ENCODE results near the gene IQCM.

IQCM gene

GRCh38 chr4:149631629-149632028 is 184.0 kb downstream of the IQCM start:
- H3K18ac ChIP-seq (ENCODE audit: low read depth in 1 of 2, low read length in 2 of 2): no peak overlapping the region
- H4K8ac ChIP-seq (ENCODE audit: low read length): no peak overlapping the region

GRCh38 chr4:149630064-149630463 is 185.6 kb downstream of the IQCM start:
- H3K4me1 ChIP-seq (ENCODE audit: control insufficient read depth, insufficient read depth, low read depth, low read length): no peaks in the 10 kb centered on the region
- H3K79me1 ChIP-seq (replicated peaks; ENCODE audit: low read length, poor library complexity, severe bottlenecking): no peaks in the 10 kb centered on the region
- H2BK120ac ChIP-seq (ENCODE audit: low read depth, low read length): no peak overlapping the region
- H3K9me3 ChIP-seq (ENCODE audit: control insufficient read depth, low read length): peaks cover 33% of the 10 kb centered on the region
- H3K4ac ChIP-seq (ENCODE audit: low read depth in 1 of 2, low read length in 2 of 2): no peak overlapping the region
- no peak overlapping the region for H3K18ac ChIP-seq (ENCODE audit: low read depth in 1 of 2, low read length in 2 of 2)
- no peak overlapping the region for H3K14ac ChIP-seq (ENCODE audit: low read length in 2 of 2)
- no peak overlapping the region for H3K4me3 ChIP-seq (ENCODE audit: insufficient read depth in 1 of 2, low read depth in 1 of 2, low read length in 2 of 2)
- no peak overlapping the region for H4K91ac ChIP-seq (ENCODE audit: low read length)
- H3K4me2 ChIP-seq (ENCODE audit: low read length, poor library complexity, severe bottlenecking): no peak overlapping the region
- no peak overlapping the region for H2BK12ac ChIP-seq (ENCODE audit: low read length in 2 of 2)
- H2BK15ac ChIP-seq (ENCODE audit: low read depth, poor library complexity, severe bottlenecking): no peak overlapping the region
- no peak overlapping the region for H4K8ac ChIP-seq (ENCODE audit: low read length)
- H2AK5ac ChIP-seq (ENCODE audit: low read length, severe bottlenecking): no peak overlapping the region
- H3K27ac ChIP-seq (ENCODE audit: low read length, poor library complexity, severe bottlenecking): no peak overlapping the region
- no peak for DNase-seq
- H2BK5ac ChIP-seq (ENCODE audit: low read depth, low read length, poor library complexity, severe bottlenecking): no peak overlapping the region
- 84% methylated on average over 3 of the region's 3 CpGs for WGBS
- H3K9ac ChIP-seq (ENCODE audit: low read length): no peak overlapping the region
- H3K23ac ChIP-seq (ENCODE audit: low read length in 2 of 2): no peak overlapping the region
- no peak overlapping the region for H2AFZ ChIP-seq (ENCODE audit: low read depth, low read length)
- no peaks in the 10 kb centered on the region for H3K27me3 ChIP-seq (ENCODE audit: control insufficient read depth in 1 of 2, insufficient read depth in 1 of 2, low read length in 2 of 2)
- no peaks in the 10 kb centered on the region for H3K36me3 ChIP-seq (ENCODE audit: control insufficient read depth in 1 of 2, insufficient read depth in 2 of 2, low read depth in 1 of 2, low read length in 2 of 2)

More at GRCh38 chr4:149631629-149632028, 184.0 kb downstream of the IQCM start:
- H3K4me2 ChIP-seq (ENCODE audit: low read length, poor library complexity, severe bottlenecking): no peak overlapping the region
- no peak overlapping the region for H3K27ac ChIP-seq (ENCODE audit: low read length, poor library complexity, severe bottlenecking)
- no peak overlapping the region for H2AK5ac ChIP-seq (ENCODE audit: low read length, severe bottlenecking)
- WGBS: no CpG with 5 or more reads among the region's 1 CpG
- H2AFZ ChIP-seq (ENCODE audit: low read depth, low read length): no peak overlapping the region
- no peak for DNase-seq
- no peak overlapping the region for H2BK15ac ChIP-seq (ENCODE audit: low read depth, poor library complexity, severe bottlenecking)
- no peak overlapping the region for H2BK120ac ChIP-seq (ENCODE audit: low read depth, low read length)
- peaks cover 33% of the 10 kb centered on the region for H3K9me3 ChIP-seq (ENCODE audit: control insufficient read depth, low read length)
- H3K27me3 ChIP-seq (ENCODE audit: control insufficient read depth in 1 of 2, insufficient read depth in 1 of 2, low read length in 2 of 2): no peaks in the 10 kb centered on the region
- H3K4me1 ChIP-seq (ENCODE audit: control insufficient read depth, insufficient read depth, low read depth, low read length): no peaks in the 10 kb centered on the region
- no peaks in the 10 kb centered on the region for H3K79me1 ChIP-seq (replicated peaks; ENCODE audit: low read length, poor library complexity, severe bottlenecking)
- no peak overlapping the region for H2BK12ac ChIP-seq (ENCODE audit: low read length in 2 of 2)
- H3K14ac ChIP-seq (ENCODE audit: low read length in 2 of 2): no peak overlapping the region
- H3K4ac ChIP-seq (ENCODE audit: low read depth in 1 of 2, low read length in 2 of 2): no peak overlapping the region
- H3K36me3 ChIP-seq (ENCODE audit: control insufficient read depth in 1 of 2, insufficient read depth in 2 of 2, low read depth in 1 of 2, low read length in 2 of 2): no peaks in the 10 kb centered on the region
- H4K91ac ChIP-seq (ENCODE audit: low read length): no peak overlapping the region
- H2BK5ac ChIP-seq (ENCODE audit: low read depth, low read length, poor library complexity, severe bottlenecking): no peak overlapping the region
- H3K9ac ChIP-seq (ENCODE audit: low read length): no peak overlapping the region
- no peak overlapping the region for H3K4me3 ChIP-seq (ENCODE audit: insufficient read depth in 1 of 2, low read depth in 1 of 2, low read length in 2 of 2)
- H3K23ac ChIP-seq (ENCODE audit: low read length in 2 of 2): no peak overlapping the region

GRCh38 chr4:149605601-149606378 is 209.9 kb downstream of the IQCM start:
- no peak overlapping the region for H2BK120ac ChIP-seq (ENCODE audit: low read depth, low read length)
- H3K36me3 ChIP-seq (ENCODE audit: control insufficient read depth in 1 of 2, insufficient read depth in 2 of 2, low read depth in 1 of 2, low read length in 2 of 2): no peaks in the 10 kb centered on the region
- no peak overlapping the region for H4K91ac ChIP-seq (ENCODE audit: low read length)
- DNase-seq: peak; percentile 9
- H4K8ac ChIP-seq (ENCODE audit: low read length): no peak overlapping the region
- no peaks in the 10 kb centered on the region for H3K79me1 ChIP-seq (replicated peaks; ENCODE audit: low read length, poor library complexity, severe bottlenecking)
- no peak overlapping the region for H2BK12ac ChIP-seq (ENCODE audit: low read length in 2 of 2)
- no peak overlapping the region for H2AK5ac ChIP-seq (ENCODE audit: low read length, severe bottlenecking)
- WGBS: 77% methylated on average over 1 of the region's 1 CpG
- H3K9ac ChIP-seq (ENCODE audit: low read length): no peak overlapping the region
- no peaks in the 10 kb centered on the region for H3K27me3 ChIP-seq (ENCODE audit: control insufficient read depth in 1 of 2, insufficient read depth in 1 of 2, low read length in 2 of 2)
- H3K4ac ChIP-seq (ENCODE audit: low read depth in 1 of 2, low read length in 2 of 2): no peak overlapping the region
- H3K14ac ChIP-seq (ENCODE audit: low read length in 2 of 2): no peak overlapping the region
- H3K4me2 ChIP-seq (ENCODE audit: low read length, poor library complexity, severe bottlenecking): no peak overlapping the region
- H3K23ac ChIP-seq (ENCODE audit: low read length in 2 of 2): no peak overlapping the region
- no peak overlapping the region for H2BK5ac ChIP-seq (ENCODE audit: low read depth, low read length, poor library complexity, severe bottlenecking)
- no peaks in the 10 kb centered on the region for H3K4me1 ChIP-seq (ENCODE audit: control insufficient read depth, insufficient read depth, low read depth, low read length)
- no peak overlapping the region for H3K18ac ChIP-seq (ENCODE audit: low read depth in 1 of 2, low read length in 2 of 2)
- H2AFZ ChIP-seq (ENCODE audit: low read depth, low read length): no peak overlapping the region
- H3K27ac ChIP-seq (ENCODE audit: low read length, poor library complexity, severe bottlenecking): no peak overlapping the region
- no peak overlapping the region for H3K4me3 ChIP-seq (ENCODE audit: insufficient read depth in 1 of 2, low read depth in 1 of 2, low read length in 2 of 2)
- H2BK15ac ChIP-seq (ENCODE audit: low read depth, poor library complexity, severe bottlenecking): no peak overlapping the region
- H3K9me3 ChIP-seq (ENCODE audit: control insufficient read depth, low read length): peaks cover 26% of the 10 kb centered on the region

GRCh38 chr4:149604827-149605226 is 210.8 kb downstream of the IQCM start:
- Histone ChIP-seq H4K91ac (ENCODE audit: low read length) (no peak overlapping the region), H2AK5ac (ENCODE audit: low read length, severe bottlenecking) (no peak overlapping the region), H2BK15ac (ENCODE audit: low read depth, poor library complexity, severe bottlenecking) (no peak overlapping the region), H3K4me2 (ENCODE audit: low read length, poor library complexity, severe bottlenecking) (no peak overlapping the region), H2AFZ (ENCODE audit: low read depth, low read length) (no peak overlapping the region), H3K36me3 (ENCODE audit: control insufficient read depth in 1 of 2, insufficient read depth in 2 of 2, low read depth in 1 of 2, low read length in 2 of 2) (no peaks in the 10 kb centered on the region), H3K27me3 (ENCODE audit: control insufficient read depth in 1 of 2, insufficient read depth in 1 of 2, low read length in 2 of 2) (no peaks in the 10 kb centered on the region), H3K4me1 (ENCODE audit: control insufficient read depth, insufficient read depth, low read depth, low read length) (no peaks in the 10 kb centered on the region), H2BK120ac (ENCODE audit: low read depth, low read length) (no peak overlapping the region), H3K9me3 (ENCODE audit: control insufficient read depth, low read length) (peaks cover 20% of the 10 kb centered on the region), H3K18ac (ENCODE audit: low read depth in 1 of 2, low read length in 2 of 2) (no peak overlapping the region), H3K14ac (ENCODE audit: low read length in 2 of 2) (no peak overlapping the region), H3K79me1 (replicated peaks; ENCODE audit: low read length, poor library complexity, severe bottlenecking) (no peaks in the 10 kb centered on the region), H3K4ac (ENCODE audit: low read depth in 1 of 2, low read length in 2 of 2) (no peak overlapping the region), H2BK12ac (ENCODE audit: low read length in 2 of 2) (no peak overlapping the region), H3K23ac (ENCODE audit: low read length in 2 of 2) (no peak overlapping the region), H3K9ac (ENCODE audit: low read length) (no peak overlapping the region), H2BK5ac (ENCODE audit: low read depth, low read length, poor library complexity, severe bottlenecking) (no peak overlapping the region), H3K27ac (ENCODE audit: low read length, poor library complexity, severe bottlenecking) (no peak overlapping the region), H3K4me3 (ENCODE audit: insufficient read depth in 1 of 2, low read depth in 1 of 2, low read length in 2 of 2) (no peak overlapping the region), H4K8ac (ENCODE audit: low read length) (no peak overlapping the region)
- no peak for DNase-seq
